GM12878 (cell line): ENCODE data around the gene PLA2G15. TPM values are rescaled to one million over a fixed set of nuclear protein-coding genes. Genes with fewer than 3 reads are reported as not detected.

ENCODE experiments used
- ATAC-seq: fragments of 200-7000 bp; cut with Tn5 transposase; 3 replicates; pipeline ENCODE4 v1.9.1; 2020; ENCODE audit warnings: mild to moderate bottlenecking, moderate library complexity
- BruUV-seq: library from RNA; stranded (reverse); fragments of 400-500 nt; replicated peaks from 2 replicates; lab custom pipeline; 2021; lab: Mats Ljungman, UMichigan
- CTCF ChIA-PET: fragments of 300-600 bp; sonication (Branson Sonifier 250); formaldehyde crosslinking; extraction: SDS; loops from one replicate; lab custom pipeline; 2021; ENCODE audit warnings: inconsistent platforms; lab: Yijun Ruan, JAX
- POLR2A ChIA-PET: fragments of 350-600 bp; formaldehyde crosslinking; extraction: SDS; loops from one replicate; lab custom pipeline; 2021; ENCODE audit warnings: inconsistent platforms; lab: Charles Lee
- RAD21 ChIA-PET: fragments of 300-600 bp; sonication (Branson Sonifier 250); formaldehyde crosslinking; loops from one replicate; lab custom pipeline; 2023; ENCODE audit warnings: antibody characterized with exemption; ENCODE audit not compliant: unreplicated experiment; lab: Charles Lee
- SMC1A ChIA-PET: fragments of 300-600 bp; sonication (Branson Sonifier 250); formaldehyde crosslinking; loops from one replicate; lab custom pipeline; 2023; ENCODE audit not compliant: unreplicated experiment, uncharacterized antibody; lab: Charles Lee
- DNase-seq: peaks from one replicate; pipeline ENCODE4 v3.0.0-alpha.2; 2011; ENCODE audit warnings: low read depth, low spot score
- FAIRE-seq: peaks from 3 replicates; lab custom pipeline; 2011; peaks lifted over from hg19 to GRCh38; lab: Jason Lieb, UNC
- H2AFZ ChIP-seq: 2 replicates; pipeline ENCODE4 v1.6.0; 2011; ENCODE audit warnings: low read depth, low read length, control low read depth; ENCODE audit not compliant: control insufficient read depth
- H3K27ac ChIP-seq: 2 replicates; pipeline ENCODE4 v1.5.1; 2011; ENCODE audit warnings: control low read depth; ENCODE audit not compliant: control insufficient read depth, insufficient read depth
- H3K27me3 ChIP-seq, 2 experiments: replicated peaks in 1 of 2; 2 replicates each; pipeline versions ENCODE4 v1.6.0 to v1.6.1; 2011; ENCODE audit warnings: low read length in 1 of 2; ENCODE audit not compliant: control insufficient read depth in 2 of 2, insufficient read depth in 2 of 2
- H3K36me3 ChIP-seq, 2 experiments: 2 replicates each; pipeline ENCODE4 v1.5.1; 2011; ENCODE audit warnings: low read length in 1 of 2; ENCODE audit not compliant: control insufficient read depth in 2 of 2, insufficient read depth in 2 of 2
- H3K4me1 ChIP-seq: 2 replicates; pipeline ENCODE4 v1.6.1; 2011; ENCODE audit warnings: mild to moderate bottlenecking, low read length, moderate library complexity, mixed read lengths; ENCODE audit not compliant: control insufficient read depth, insufficient read depth
- H3K4me2 ChIP-seq: 2 replicates; pipeline ENCODE4 v1.6.0; 2011; ENCODE audit warnings: control low read depth; ENCODE audit not compliant: control insufficient read depth, insufficient read depth
- H3K4me3 ChIP-seq: fragments of 200-600 bp; sonication (generic); 2 replicates; pipeline ENCODE4 v1.5.1; 2016
- H3K79me2 ChIP-seq: 2 replicates; pipeline ENCODE4 v1.6.0; 2011; ENCODE audit warnings: low read length; ENCODE audit not compliant: control insufficient read depth, insufficient read depth
- H3K9ac ChIP-seq: 2 replicates; pipeline ENCODE4 v1.8.0; 2011; ENCODE audit warnings: low read length, control low read depth, mixed read lengths; ENCODE audit not compliant: control insufficient read depth, insufficient read depth
- H3K9me3 ChIP-seq: replicated peaks from 3 replicates; pipeline ENCODE4 v1.5.1; 2011; ENCODE audit warnings: mild to moderate bottlenecking, low read length; ENCODE audit not compliant: control insufficient read depth, insufficient read depth
- H4K20me1 ChIP-seq: 2 replicates; pipeline ENCODE4 v1.6.0; 2011; ENCODE audit not compliant: control insufficient read depth, insufficient read depth
- BHLHE40 ChIP-seq, 2 experiments: fragments of 450-650 bp in 1 of 2; IDR thresholded peaks; 2 replicates each; pipeline ENCODE4 v1.6.1; 2011 to 2017; ENCODE audit warnings: low read depth in 2 of 2, borderline replicate concordance in 1 of 2, improper control_type of control experiment in 1 of 2, low read length in 1 of 2, mild to moderate bottlenecking in 1 of 2
- CREB1 ChIP-seq: IDR thresholded peaks from 2 replicates; pipeline ENCODE4 v1.6.1; 2012; ENCODE audit warnings: low read depth, mild to moderate bottlenecking, inconsistent platforms
- IKZF1 ChIP-seq: fragments of 450-650 bp; conservative IDR thresholded peaks from 2 replicates; pipeline ENCODE4 v1.6.1; 2017; ENCODE audit warnings: antibody characterized with exemption, mild to moderate bottlenecking
- JUNB ChIP-seq: IDR thresholded peaks from 2 replicates; pipeline ENCODE4 v1.6.1; 2016; ENCODE audit warnings: antibody characterized with exemption, mild to moderate bottlenecking
- MLLT1 ChIP-seq: fragments of 450-650 bp; IDR thresholded peaks from 2 replicates; pipeline ENCODE4 v1.6.1; 2016; ENCODE audit warnings: mild to moderate bottlenecking
- RUNX3 ChIP-seq: IDR thresholded peaks from 2 replicates; pipeline ENCODE4 v1.6.1; 2012; ENCODE audit warnings: low read length, inconsistent platforms
- SKIL ChIP-seq: fragments of 450-650 bp; IDR thresholded peaks from 2 replicates; pipeline ENCODE4 v1.6.1; 2017; ENCODE audit warnings: mild to moderate bottlenecking, low read depth, inconsistent platforms; ENCODE audit not compliant: poor library complexity, severe bottlenecking
- YBX1 ChIP-seq: fragments of 450-650 bp; IDR thresholded peaks from 2 replicates; pipeline ENCODE4 v1.6.1; 2016; ENCODE audit warnings: antibody characterized with exemption
- ZNF217 ChIP-seq: fragments of 450-650 bp; IDR thresholded peaks from 2 replicates; pipeline ENCODE4 v1.6.1; 2017; ENCODE audit warnings: antibody characterized with exemption, mild to moderate bottlenecking
- WGBS: methylation state at CpG from one replicate; pipeline ENCODE4 v1.1.6; 2016; ENCODE audit warnings: low lambda C conversion rate; ENCODE audit not compliant: insufficient replicate concordance, insufficient coverage; ENCODE audit errors: missing lambda C conversion rate; 5-methylcytosine and 5-hydroxymethylcytosine counted together
- in situ Hi-C: fragments of 300-500 bp; cut with MboI; formaldehyde crosslinking; loops from 9 replicates; pipeline ENCODE4 v1.14.3; 2018; ENCODE audit warnings: mixed read lengths
- intact Hi-C: fragments of 100-400 bp; cut with micrococcal nuclease; formaldehyde crosslinking; loops from one replicate; pipeline ENCODE4 v1.14.2; 2022; ENCODE audit not compliant: unreplicated experiment
- polyA plus RNA-seq, 11 experiments: library from polyadenylated mRNA; depleted of rRNA in 4 of 11; unstranded in 6 of 11; stranded (reverse) in 5 of 11; fragments of >200 nt; fragmentation: Nextera tagmentation in 4 of 11; fragmentation: Illumina TruSeq in 1 of 11; extraction: Ambion mirVana in 4 of 11; extraction: Trizol in 1 of 11; gene quantifications; 1 replicate in 1 of 11; 2 replicates in 10 of 11; pipeline versions ENCODE4 v1.2.1 to v1.2.3, GENCODE V29; 2011 to 2016; ENCODE audit warnings: inconsistent platforms in 2 of 11, missing spikeins in 2 of 11, low read depth in 1 of 11
- total RNA-seq, 4 experiments: library from RNA; depleted of rRNA in 3 of 4; stranded (reverse); fragments of >200 nt in 3 of 4; fragmentation: Illumina TruSeq in 1 of 4; extraction: Trizol in 1 of 4; gene quantifications; 2 replicates each; pipeline versions ENCODE4 v1.2.1 to v1.2.3, GENCODE V29; 2013 to 2021

The PLA2G15 gene
- total and polyA plus RNA-seq, 10 of the 15 experiments (the other 5 are each of a cell fraction or from before 2014, with no cell fraction given), result 0.31 to 9.4 (median 6.8) TPM

GRCh38 chr16:68227850-68228553, 17.2 kb upstream of the PLA2G15 start:
- intact Hi-C loops, result loop anchor here (2.0 to 5.0 kb wide), 4 partner anchors 133 to 411 kb away; partner anchors contain the start of gene NRN1L
- TF ChIP-seq BHLHE40 (IDR thresholded peaks at IDR 0.05; ENCODE audit: borderline replicate concordance in 1 of 2, low read depth in 2 of 2, low read length in 1 of 2), result no peak
- no peak for TF ChIP-seq ZNF217
- no peak for TF ChIP-seq MLLT1
- TF ChIP-seq SKIL, result no peak
- no peak for TF ChIP-seq JUNB
- no peak for TF ChIP-seq YBX1
- TF ChIP-seq IKZF1, result no peak
- no peak for TF ChIP-seq CREB1
- TF ChIP-seq RUNX3, result peak; percentile 37
- TF ChIP-seq, all 136 proteins: peak for 1
- in situ Hi-C loops, result loop anchor here (5.0 kb wide), 2 partner anchors 136 to 236 kb away; no protein-coding TSS in a partner anchor

More at GRCh38 chr16:68227850-68228553, 17.2 kb upstream of the PLA2G15 start:
- Histone ChIP-seq H4K20me1 (no peaks in the 10 kb centered on the region), H3K4me2 (no peak overlapping the region), H3K9ac (no peak overlapping the region), H3K79me2 (no peaks in the 10 kb centered on the region), H3K27me3 (no peaks in the 10 kb centered on the region), H3K9me3 (no peaks in the 10 kb centered on the region), H3K36me3 (peaks cover 6 to 7% of the 10 kb centered on the region in 2 experiments; a peak in 3 of 4 replicates), H2AFZ (no peak overlapping the region), H3K4me1 (peaks cover 12% of the 10 kb centered on the region), H3K4me3 (no peak overlapping the region), H3K27ac (no peak overlapping the region)
- RAD21 ChIA-PET, result interaction anchor here (0.6 to 2.7 kb wide), 16 partner anchors 8 to 387 kb away, joined by 3 to 16 read pairs (median 4); no protein-coding TSS in a partner anchor
- 25% methylated on average over 2 of the region's 2 CpGs for WGBS
- DNase-seq, result no peak
- ATAC-seq, result peak; percentile 25; the same call in 1 of the 3 replicates
- CTCF ChIA-PET, result interaction anchor here (0.7 to 5.3 kb wide), 28 partner anchors 10 to 714 kb away, joined by 3 to 72 read pairs (median 4); partner anchors contain the start of genes NFATC3 and PSKH1
- POLR2A ChIA-PET, result interaction anchor here (0.6 to 1.8 kb wide), 3 partner anchors 134 to 158 kb away, joined by 3 to 4 read pairs (median 3); no protein-coding TSS in a partner anchor
- BruUV-seq, result no TSS peak
- SMC1A ChIA-PET, result interaction anchor here (0.6 to 2.8 kb wide), 18 partner anchors 8 to 453 kb away, joined by 3 to 18 read pairs (median 4); partner anchors contain the start of gene NFATC3
- no peak for FAIRE-seq
